Hematopoietic multipotent progenitor cell treated with erythropoietin and hydrocortisone succinate and interleukin-3 and kit ligand, for 17 days (in vitro differentiated cells): ENCODE results near the gene PRKCE.

ENCODE experiments used
- DNase-seq: peaks from one replicate; pipeline ENCODE4 v3.0.0-alpha.2; 2015; ENCODE audit warnings: low spot score

Gene PRKCE

GRCh38 chr2:46146866-46147502, 495.5 kb downstream of the PRKCE start:
- DNase-seq = no peak

GRCh38 chr2:46147626-46148368, 496.3 kb downstream of the PRKCE start:
- no peak for DNase-seq

- no peak for DNase-seq
These were observed 496.9 kb downstream of the PRKCE start for GRCh38 chr2:46148369-46148736.

- no peak for DNase-seq
These were observed 499.0 kb downstream of the PRKCE start for GRCh38 chr2:46150445-46150955.

GRCh38 chr2:46151577-46151976, 500.1 kb downstream of the PRKCE start:
- no peak for DNase-seq

GRCh38 chr2:46153996-46154753, 502.7 kb downstream of the PRKCE start:
- DNase-seq = no peak

GRCh38 chr2:46157072-46157965, 505.8 kb downstream of the PRKCE start:
- no peak for DNase-seq

GRCh38 chr2:46157966-46158310, 506.5 kb downstream of the PRKCE start:
- no peak for DNase-seq

- no peak for DNase-seq
These were observed 507.2 kb downstream of the PRKCE start for GRCh38 chr2:46158661-46159060.

GRCh38 chr2:46160326-46160725, 508.9 kb downstream of the PRKCE start:
- no peak for DNase-seq

GRCh38 chr2:46161315-46161714, 509.8 kb downstream of the PRKCE start:
- DNase-seq = no peak

- no peak for DNase-seq
These were observed 510.4 kb downstream of the PRKCE start for GRCh38 chr2:46161911-46162310.

GRCh38 chr2:46162329-46163097, 511.0 kb downstream of the PRKCE start:
- no peak for DNase-seq

GRCh38 chr2:46163098-46163430, 511.6 kb downstream of the PRKCE start:
- no peak for DNase-seq

- no peak for DNase-seq
These were observed 512.5 kb downstream of the PRKCE start for GRCh38 chr2:46163804-46164528.

GRCh38 chr2:46164529-46165301, 513.2 kb downstream of the PRKCE start:
- DNase-seq = no peak

- DNase-seq = no peak
These were observed 514.4 kb downstream of the PRKCE start for GRCh38 chr2:46165916-46166315.

- no peak for DNase-seq
These were observed 515.9 kb downstream of the PRKCE start for GRCh38 chr2:46167406-46167805.

GRCh38 chr2:46167924-46168323, 516.4 kb downstream of the PRKCE start:
- DNase-seq = no peak

GRCh38 chr2:46169467-46169866, 518.0 kb downstream of the PRKCE start:
- no peak for DNase-seq
